Vagina (tissue), 2 donors: Measurements from ENCODE around the gene LENG8. TPM values are rescaled to one million over a fixed set of nuclear protein-coding genes. Genes with fewer than 3 reads are reported as not detected.

Experiments used
- DNase-seq, 2 donors: peaks; one replicate each; pipeline ENCODE4 v3.0.0-alpha.2; 2017; ENCODE audit errors: extremely low spot score in 2 of 2
- H3K27ac ChIP-seq: fragments of 200-600 bp; sonication (generic); one replicate; pipeline ENCODE4 v1.5.1; 2019
- H3K27me3 ChIP-seq: fragments of 200-600 bp; sonication (generic); one replicate; pipeline ENCODE4 v1.5.1; 2019
- H3K36me3 ChIP-seq, 2 donors: fragments of 200-600 bp; sonication (generic); one replicate each; pipeline ENCODE4 v1.5.1; 2017 to 2019
- H3K4me1 ChIP-seq: fragments of 200-600 bp; sonication (generic); one replicate; pipeline ENCODE4 v1.5.1; 2019
- H3K4me3 ChIP-seq, 2 donors: fragments of 200-600 bp; sonication (generic); 1 replicate in 1 of 2; 2 replicates in 1 of 2; pipeline ENCODE4 v1.5.1; 2016 to 2019
- H3K9me3 ChIP-seq: fragments of 200-600 bp; sonication (generic); one replicate; pipeline ENCODE4 v1.5.1; 2019
- POLR2A ChIP-seq, 2 donors: fragments of 450-650 bp; IDR thresholded peaks; one replicate each; pipeline ENCODE4 v1.6.1; 2017; ENCODE audit warnings: antibody characterized with exemption in 2 of 2, mild to moderate bottlenecking in 2 of 2, moderate library complexity in 2 of 2
- POLR2AphosphoS5 ChIP-seq, 2 donors: sonication (generic); formaldehyde crosslinking; IDR thresholded peaks; one replicate each; pipeline ENCODE4 v1.9.0; 2017; ENCODE audit warnings: antibody characterized with exemption in 2 of 2, mild to moderate bottlenecking in 2 of 2, low read depth in 1 of 2; ENCODE audit not compliant: insufficient read depth in 1 of 2
- intact Hi-C: fragments of 100-400 bp; cut with DNase I; formaldehyde crosslinking; loops from one replicate; pipeline ENCODE4 v1.15.1; 2023
- total RNA-seq: library from RNA; depleted of rRNA; stranded (reverse); fragments of >200 nt; gene quantifications from one replicate; pipeline ENCODE4 v1.2.3, GENCODE V29; 2016
- TF ChIP-seq, protein P1 (sequence below), 3 experiments: fragments of 450-650 bp in 2 of 3; fragments of 200-600 bp in 1 of 3; sonication (generic) in 1 of 3; IDR thresholded peaks; one replicate each; pipeline ENCODE4 v1.5.1; 2017 to 2019; ENCODE audit warnings: antibody characterized with exemption in 3 of 3, mild to moderate bottlenecking in 2 of 3, moderate library complexity in 2 of 3

Gene LENG8
- total RNA-seq, 1 donor from 2014 or later = 129 TPM

DNA sequence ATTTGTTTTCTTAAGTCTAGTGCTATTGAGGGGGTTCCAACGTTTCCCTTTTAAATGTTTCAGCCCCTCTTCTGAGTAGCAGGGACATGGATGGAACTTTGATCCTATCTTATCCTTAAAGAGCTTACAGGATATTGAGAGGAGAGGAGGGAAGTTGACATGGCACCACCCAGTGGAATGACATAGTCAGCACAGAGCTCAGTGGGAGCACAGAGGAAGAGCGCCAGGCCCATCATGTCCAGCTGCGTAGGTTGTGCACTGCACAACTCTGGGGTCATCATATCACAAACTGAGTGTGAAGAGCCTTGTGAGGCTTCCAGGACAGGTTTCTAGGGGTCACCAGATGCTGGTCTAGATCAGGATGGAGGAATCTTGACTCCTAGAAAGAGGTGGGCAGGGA is 28.7 kb downstream of the LENG8 start:
- Histone ChIP-seq H3K4me3 (no peak overlapping the region), H3K4me1 (peaks cover 17% of the 10 kb centered on the region), H3K27ac (no peak overlapping the region), H3K27me3 (no peaks in the 10 kb centered on the region), H3K36me3 (no peaks in the 10 kb centered on the region), H3K9me3 (no peaks in the 10 kb centered on the region)
- intact Hi-C loops = no loop called here
- TF ChIP-seq POLR2AphosphoS5 (IDR thresholded peaks at IDR 0.05; ENCODE audit: insufficient read depth in 1 of 2, low read depth in 1 of 2) (no peak), POLR2A (IDR thresholded peaks at IDR 0.05) (no peak)
- TF ChIP-seq, protein P1, sequence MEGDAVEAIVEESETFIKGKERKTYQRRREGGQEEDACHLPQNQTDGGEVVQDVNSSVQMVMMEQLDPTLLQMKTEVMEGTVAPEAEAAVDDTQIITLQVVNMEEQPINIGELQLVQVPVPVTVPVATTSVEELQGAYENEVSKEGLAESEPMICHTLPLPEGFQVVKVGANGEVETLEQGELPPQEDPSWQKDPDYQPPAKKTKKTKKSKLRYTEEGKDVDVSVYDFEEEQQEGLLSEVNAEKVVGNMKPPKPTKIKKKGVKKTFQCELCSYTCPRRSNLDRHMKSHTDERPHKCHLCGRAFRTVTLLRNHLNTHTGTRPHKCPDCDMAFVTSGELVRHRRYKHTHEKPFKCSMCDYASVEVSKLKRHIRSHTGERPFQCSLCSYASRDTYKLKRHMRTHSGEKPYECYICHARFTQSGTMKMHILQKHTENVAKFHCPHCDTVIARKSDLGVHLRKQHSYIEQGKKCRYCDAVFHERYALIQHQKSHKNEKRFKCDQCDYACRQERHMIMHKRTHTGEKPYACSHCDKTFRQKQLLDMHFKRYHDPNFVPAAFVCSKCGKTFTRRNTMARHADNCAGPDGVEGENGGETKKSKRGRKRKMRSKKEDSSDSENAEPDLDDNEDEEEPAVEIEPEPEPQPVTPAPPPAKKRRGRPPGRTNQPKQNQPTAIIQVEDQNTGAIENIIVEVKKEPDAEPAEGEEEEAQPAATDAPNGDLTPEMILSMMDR (IDR thresholded peaks at IDR 0.05) = no peak
- DNase-seq = no peak

DNA sequence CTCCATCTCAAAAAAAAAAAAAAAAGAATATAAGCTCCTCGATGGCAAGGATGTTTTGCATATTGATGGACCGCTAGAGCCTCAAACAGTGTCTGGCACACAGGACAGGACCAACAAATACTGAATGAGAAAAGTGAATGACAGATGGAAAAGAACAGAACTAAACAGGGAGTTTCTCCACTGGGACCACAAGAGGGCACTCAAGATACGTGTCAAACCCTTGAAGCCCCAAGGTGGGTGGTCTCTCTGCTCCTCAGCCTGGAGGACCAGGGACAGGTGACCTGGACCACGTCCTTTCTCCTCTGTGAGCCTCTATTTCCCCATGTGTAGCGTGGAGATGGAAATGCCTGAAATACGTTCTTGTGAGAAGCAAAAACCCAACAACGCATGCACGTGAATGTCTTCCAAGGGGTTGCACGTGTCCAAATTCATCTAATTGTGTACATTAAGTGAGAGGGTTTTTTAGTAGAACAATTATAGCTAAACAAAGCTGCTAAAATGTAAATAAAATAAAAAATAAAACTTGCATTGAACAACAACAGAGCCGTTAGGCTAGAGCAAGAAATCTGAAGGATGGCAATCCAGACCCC is 29.8 kb downstream of the LENG8 start:
- intact Hi-C loops = no loop called here
- no peak for DNase-seq

DNA sequence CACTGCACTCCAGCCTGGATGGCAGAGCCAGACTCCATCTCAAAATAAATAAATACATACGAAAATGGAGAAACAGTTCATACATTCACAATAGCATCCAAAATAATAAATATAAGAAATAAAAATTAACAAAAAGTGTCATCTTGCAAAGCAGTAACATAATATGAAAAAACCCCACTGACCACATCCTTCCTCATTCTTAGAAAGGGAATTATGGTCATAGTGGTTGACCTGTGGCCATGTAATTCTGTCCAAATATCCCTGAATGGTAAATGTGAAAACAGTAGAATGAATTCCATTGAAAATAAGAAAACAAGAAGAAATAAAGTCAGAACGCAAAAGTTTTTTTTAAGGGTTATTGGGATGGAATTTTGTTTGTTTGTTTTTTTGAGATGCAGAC is 31.1 kb downstream of the LENG8 start:
- Histone ChIP-seq H3K4me3 (no peak overlapping the region), H3K27ac (no peak overlapping the region), H3K4me1 (no peaks in the 10 kb centered on the region), H3K27me3 (no peaks in the 10 kb centered on the region), H3K36me3 (no peaks in the 10 kb centered on the region), H3K9me3 (no peaks in the 10 kb centered on the region)
- TF ChIP-seq POLR2A (IDR thresholded peaks at IDR 0.05) = no peak
- TF ChIP-seq POLR2AphosphoS5 (IDR thresholded peaks at IDR 0.05; ENCODE audit: insufficient read depth in 1 of 2, low read depth in 1 of 2) = no peak
- TF ChIP-seq, protein P1 (IDR thresholded peaks at IDR 0.05) = no peak
- intact Hi-C loops = loop anchor here (10.0 kb wide), 1 partner anchor 185 kb away; the partner anchor contains the start of gene LILRB4
- no peak for DNase-seq

More for the DNA sequence above, 29.8 kb downstream of the LENG8 start:
- no peak overlapping the region for H3K27ac ChIP-seq
- no peaks in the 10 kb centered on the region for H3K27me3 ChIP-seq
- H3K9me3 ChIP-seq = no peaks in the 10 kb centered on the region
- TF ChIP-seq, protein P1 (IDR thresholded peaks at IDR 0.05) = peak in 1 of 3 experiments; percentile 20
- TF ChIP-seq POLR2AphosphoS5 (IDR thresholded peaks at IDR 0.05; ENCODE audit: insufficient read depth in 1 of 2, low read depth in 1 of 2) = no peak
- H3K36me3 ChIP-seq = no peaks in the 10 kb centered on the region
- peaks cover 6% of the 10 kb centered on the region for H3K4me1 ChIP-seq
- H3K4me3 ChIP-seq = no peak overlapping the region

DNA sequence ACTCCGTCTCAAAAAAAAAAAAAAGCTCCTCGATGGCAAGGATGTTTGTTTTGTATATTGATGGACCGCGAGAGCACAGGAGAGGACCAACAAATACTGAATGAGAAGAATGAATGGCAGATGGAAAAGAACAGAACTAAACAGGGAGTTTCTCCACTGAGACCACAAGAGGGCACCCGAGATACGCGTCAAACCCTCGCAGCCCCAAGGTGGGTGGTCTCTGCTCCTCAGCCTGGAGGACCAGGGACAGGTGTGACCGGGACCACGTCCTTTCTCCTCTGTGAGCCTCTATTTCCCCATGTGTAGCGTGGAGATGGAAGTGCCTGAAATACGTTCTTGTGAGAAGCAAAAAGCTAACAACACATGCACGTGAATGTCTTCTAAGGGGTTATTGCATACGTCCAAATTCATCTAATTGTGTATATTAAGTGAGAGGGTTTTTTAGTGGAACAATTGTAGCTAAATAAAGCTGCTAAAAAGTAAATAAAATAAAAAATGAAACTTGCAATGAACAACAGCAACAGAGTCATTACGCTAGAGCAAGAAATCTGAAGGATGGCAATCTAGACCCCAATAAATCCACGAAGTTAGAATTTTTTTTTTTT is 32.4 kb downstream of the LENG8 start:
- no peaks in the 10 kb centered on the region for H3K36me3 ChIP-seq
- H3K4me3 ChIP-seq = no peak overlapping the region
- TF ChIP-seq POLR2AphosphoS5 (IDR thresholded peaks at IDR 0.05; ENCODE audit: insufficient read depth in 1 of 2, low read depth in 1 of 2) = no peak
- TF ChIP-seq, protein P1 (IDR thresholded peaks at IDR 0.05) = peak in 2 of 3 experiments; percentile 27 to 46
- intact Hi-C loops = loop anchor here (10.0 kb wide), 1 partner anchor 183 kb away; the partner anchor contains the start of gene LILRB4
- no peaks in the 10 kb centered on the region for H3K27me3 ChIP-seq
- H3K9me3 ChIP-seq = no peaks in the 10 kb centered on the region
- H3K4me1 ChIP-seq = no peaks in the 10 kb centered on the region
- no peak overlapping the region for H3K27ac ChIP-seq
- no peak for DNase-seq

DNA sequence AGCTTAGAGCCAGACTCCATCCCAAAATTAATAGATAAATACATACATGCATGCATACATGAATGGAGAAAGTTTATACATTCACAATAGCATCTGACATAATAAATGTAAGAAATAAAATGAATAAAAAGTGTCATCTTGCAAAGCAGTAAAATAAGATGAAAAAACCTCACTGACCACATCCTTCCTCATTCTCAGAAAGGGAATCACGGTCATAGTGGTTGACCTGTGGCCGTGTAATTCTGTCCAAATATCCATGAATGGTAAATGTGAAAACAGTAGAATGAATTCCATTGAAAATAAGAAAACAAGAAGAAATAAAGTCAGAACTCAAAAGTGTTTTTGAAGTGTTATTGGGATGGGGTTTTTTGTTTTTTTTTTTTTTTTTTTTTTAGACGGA is 33.9 kb downstream of the LENG8 start:
- no peaks in the 10 kb centered on the region for H3K9me3 ChIP-seq
- DNase-seq = no peak
- no peaks in the 10 kb centered on the region for H3K4me1 ChIP-seq
- intact Hi-C loops = loop anchor here (10.0 kb wide), 1 partner anchor 182 kb away; the partner anchor contains the start of gene LILRB4
- H3K4me3 ChIP-seq = no peak overlapping the region
- no peak overlapping the region for H3K27ac ChIP-seq
- no peaks in the 10 kb centered on the region for H3K36me3 ChIP-seq
- TF ChIP-seq POLR2A (IDR thresholded peaks at IDR 0.05) (no peak), POLR2AphosphoS5 (IDR thresholded peaks at IDR 0.05; ENCODE audit: insufficient read depth in 1 of 2, low read depth in 1 of 2) (no peak)
- TF ChIP-seq, protein P1 (IDR thresholded peaks at IDR 0.05) = no peak
- H3K27me3 ChIP-seq = no peaks in the 10 kb centered on the region
